Natural killer cell (primary cell): Measurements from ENCODE around the gene ZNF280D. TPM values are rescaled to one million over a fixed set of nuclear protein-coding genes. Genes with fewer than 3 reads are reported as not detected.

ENCODE experiments used
- ATAC-seq, 3 donors: fragments of 150-1000 bp in 2 of 3; fragments of 200-7000 bp in 1 of 3; cut with Tn5 transposase; 1 replicate in 1 of 3; 2 replicates in 2 of 3; pipeline ENCODE4 v1.10.0; 2021; ENCODE audit warnings: mild to moderate bottlenecking in 2 of 3, moderate library complexity in 2 of 3
- DNase-seq, 2 donors: peaks; one replicate each; pipeline versions ENCODE4 v3.0.0 to v3.0.0-alpha.2; 2013 to 2021; ENCODE audit warnings: mixed read lengths in 1 of 2
- H3K27ac ChIP-seq: one replicate; pipeline ENCODE4 v1.5.1; 2013; ENCODE audit warnings: mild to moderate bottlenecking, low read length
- H3K27me3 ChIP-seq: one replicate; pipeline ENCODE4 v1.6.1; 2013; ENCODE audit warnings: low read length; ENCODE audit not compliant: control insufficient read depth, insufficient read depth
- H3K36me3 ChIP-seq: one replicate; pipeline ENCODE4 v1.6.1; 2013; ENCODE audit warnings: low read length; ENCODE audit not compliant: control insufficient read depth, insufficient read depth
- H3K4me1 ChIP-seq: one replicate; pipeline ENCODE4 v1.6.1; 2013; ENCODE audit warnings: low read length; ENCODE audit not compliant: control insufficient read depth, insufficient read depth
- H3K4me3 ChIP-seq: one replicate; pipeline ENCODE4 v1.5.1; 2013; ENCODE audit warnings: low read length
- H3K9me3 ChIP-seq: one replicate; pipeline ENCODE4 v1.6.1; 2013; ENCODE audit warnings: low read length; ENCODE audit not compliant: control insufficient read depth, insufficient read depth
- H3K27ac Mint-ChIP-seq, 2 donors: one replicate each; pipeline ENCODE4 v1.8.0; 2022; ENCODE audit warnings: mild to moderate bottlenecking in 2 of 2, mixed read lengths in 2 of 2, moderate library complexity in 1 of 2
- H3K27me3 Mint-ChIP-seq, 2 donors: one replicate each; pipeline ENCODE4 v1.8.0; 2022; ENCODE audit warnings: low read depth in 2 of 2, mixed read lengths in 2 of 2
- H3K36me3 Mint-ChIP-seq: one replicate; pipeline ENCODE4 v1.8.0; 2022; ENCODE audit warnings: mixed read lengths
- H3K4me1 Mint-ChIP-seq, 2 donors: one replicate each; pipeline ENCODE4 v1.8.0; 2022; ENCODE audit warnings: mixed read lengths in 2 of 2
- H3K4me3 Mint-ChIP-seq: one replicate; pipeline ENCODE4 v1.8.0; 2022; ENCODE audit warnings: mild to moderate bottlenecking, moderate library complexity, mixed read lengths
- H3K9me3 Mint-ChIP-seq, 2 donors: one replicate each; pipeline ENCODE4 v1.8.0; 2022; ENCODE audit warnings: mixed read lengths in 2 of 2
- CTCF ChIP-seq: fragments of 200-600 bp; IDR thresholded peaks from one replicate; pipeline ENCODE4 v1.8.0; 2022; ENCODE audit warnings: antibody characterized with exemption
- WGBS: methylation state at CpG from one replicate; pipeline ENCODE4 v1.1.7; 2013; ENCODE audit warnings: missing lambda C conversion rate; ENCODE audit not compliant: insufficient coverage; 5-methylcytosine and 5-hydroxymethylcytosine counted together
- intact Hi-C: fragments of 100-400 bp; cut with micrococcal nuclease; formaldehyde crosslinking; loops from one replicate; pipeline ENCODE4 v1.14.2; 2022
- total RNA-seq, 4 donors: library from RNA; stranded (reverse); fragments of 120-200 nt in 1 of 4; gene quantifications; one replicate each; pipeline versions ENCODE4 v1.2.3 to v1.2.4, GENCODE V29; 2013 to 2022

Gene ZNF280D
- total RNA-seq, 3 donors from 2014 or later (not counting 1 experiment from before 2014, with no cell fraction given), result 35.6 to 39.6 (median 35.9) TPM

- Mint-ChIP-seq H3K4me1 (no peaks in the 10 kb centered on the region), H3K9me3 (no peaks in the 10 kb centered on the region), H3K27ac (no peak overlapping the region), H3K4me3 (no peak overlapping the region), H3K36me3 (peaks cover 7% of the 10 kb centered on the region), H3K27me3 (no peaks in the 10 kb centered on the region)
- Histone ChIP-seq H3K27ac (no peak overlapping the region), H3K4me3 (no peak overlapping the region), H3K36me3 (no peaks in the 10 kb centered on the region), H3K4me1 (no peaks in the 10 kb centered on the region), H3K27me3 (no peaks in the 10 kb centered on the region), H3K9me3 (no peaks in the 10 kb centered on the region)
- no CpG with 5 or more reads among the region's 2 CpGs for WGBS
- intact Hi-C loops, result no loop called here
- ATAC-seq, result no peak
- DNase-seq, result no peak
- TF ChIP-seq CTCF, result no peak
These were observed 92.8 kb downstream of the ZNF280D start for GRCh38 chr15:56640549-56640948.

- ATAC-seq (no peak), DNase-seq (no peak)
- no peaks in the 10 kb centered on the region for H3K36me3 ChIP-seq
- Mint-ChIP-seq H3K27me3 (no peaks in the 10 kb centered on the region), H3K36me3 (peaks cover 7% of the 10 kb centered on the region), H3K9me3 (no peaks in the 10 kb centered on the region), H3K4me1 (no peaks in the 10 kb centered on the region), H3K4me3 (no peak overlapping the region), H3K27ac (no peak overlapping the region)
- intact Hi-C loops, result no loop called here
- H3K27me3 ChIP-seq, result no peaks in the 10 kb centered on the region
- H3K4me3 ChIP-seq, result no peak overlapping the region
- TF ChIP-seq CTCF, result no peak
- no peak overlapping the region for H3K27ac ChIP-seq
- H3K9me3 ChIP-seq, result no peaks in the 10 kb centered on the region
- no peaks in the 10 kb centered on the region for H3K4me1 ChIP-seq
These were observed 93.2 kb downstream of the ZNF280D start for GRCh38 chr15:56640127-56640526.

- Mint-ChIP-seq H3K9me3 (no peaks in the 10 kb centered on the region), H3K4me1 (no peaks in the 10 kb centered on the region), H3K4me3 (no peak overlapping the region), H3K27ac (no peak overlapping the region), H3K36me3 (peaks cover 7% of the 10 kb centered on the region), H3K27me3 (no peaks in the 10 kb centered on the region)
- no CpG with 5 or more reads among the region's 4 CpGs for WGBS
- Histone ChIP-seq H3K4me3 (no peak overlapping the region), H3K9me3 (no peaks in the 10 kb centered on the region), H3K27ac (no peak overlapping the region), H3K36me3 (no peaks in the 10 kb centered on the region), H3K27me3 (no peaks in the 10 kb centered on the region), H3K4me1 (no peaks in the 10 kb centered on the region)
- intact Hi-C loops, result no loop called here
- TF ChIP-seq CTCF, result no peak
- DNase-seq (no peak), ATAC-seq (no peak)
These were observed 93.7 kb downstream of the ZNF280D start for GRCh38 chr15:56639631-56640030.

- Histone ChIP-seq H3K27me3 (no peaks in the 10 kb centered on the region), H3K4me1 (no peaks in the 10 kb centered on the region), H3K27ac (no peak overlapping the region), H3K36me3 (peaks cover 8% of the 10 kb centered on the region), H3K9me3 (no peaks in the 10 kb centered on the region), H3K4me3 (no peak overlapping the region)
- no peak for DNase-seq
- Mint-ChIP-seq H3K9me3 (no peaks in the 10 kb centered on the region), H3K4me1 (no peaks in the 10 kb centered on the region), H3K27ac (no peak overlapping the region), H3K4me3 (no peak overlapping the region), H3K27me3 (no peaks in the 10 kb centered on the region), H3K36me3 (no peaks in the 10 kb centered on the region)
- WGBS, result 64% methylated on average over 3 of the region's 3 CpGs
- TF ChIP-seq CTCF, result no peak
- intact Hi-C loops, result no loop called here
- no peak for ATAC-seq
These were observed 101.5 kb downstream of the ZNF280D start for GRCh38 chr15:56631765-56632164.
